HepG2 (cell line): ENCODE data around the gene MRPL18. TPM values are rescaled to one million over a fixed set of nuclear protein-coding genes. Genes with fewer than 3 reads are reported as not detected.

Experiments used
- ATAC-seq: fragments of 200-7000 bp; cut with Tn5 transposase; 3 replicates; pipeline ENCODE4 v1.9.1; 2020; ENCODE audit warnings: mild to moderate bottlenecking, moderate library complexity
- BruUV-seq: library from RNA; stranded (reverse); fragments of 400-500 nt; replicated peaks from 2 replicates; lab custom pipeline; 2021; lab: Mats Ljungman, UMichigan
- CTCF ChIA-PET: fragments of 300-600 bp; formaldehyde crosslinking; extraction: SDS; loops from one replicate; lab custom pipeline; 2021; ENCODE audit warnings: low total read pairs, inconsistent platforms, low intra/inter-chr PET ratio; lab: Yijun Ruan, JAX
- POLR2A ChIA-PET: fragments of 350-600 bp; sonication (Branson Sonifier 250); formaldehyde crosslinking; loops from one replicate; lab custom pipeline; 2020; ENCODE audit warnings: antibody characterized with exemption, inconsistent platforms; lab: Yijun Ruan, JAX
- DNase-seq: peaks from one replicate; pipeline ENCODE4 v3.0.0-alpha.2; 2015; ENCODE audit warnings: low spot score
- FAIRE-seq: peaks from 3 replicates; lab custom pipeline; 2011; peaks lifted over from hg19 to GRCh38; lab: Jason Lieb, UNC
- H2AFZ ChIP-seq: one replicate; pipeline ENCODE4 v1.6.1; 2011; ENCODE audit warnings: low read length, inconsistent platforms
- H3K27ac ChIP-seq: fragments of 300-600 bp; 3 replicates; pipeline ENCODE4 v1.8.0; 2011; ENCODE audit warnings: mixed run types, mild to moderate bottlenecking, mixed read lengths, low read length, inconsistent platforms; ENCODE audit not compliant: insufficient read depth; ENCODE audit errors: extremely low read length
- H3K27me3 ChIP-seq, 2 experiments: fragments of 200-600 bp in 1 of 2; 2 replicates in 1 of 2; 3 replicates in 1 of 2; pipeline versions ENCODE4 v1.6.0 to v1.8.0; 2011; ENCODE audit warnings: low read length in 2 of 2, mild to moderate bottlenecking in 2 of 2, moderate library complexity in 2 of 2, inconsistent platforms in 1 of 2; ENCODE audit not compliant: insufficient read depth in 2 of 2, control insufficient read depth in 1 of 2
- H3K36me3 ChIP-seq, 2 experiments: fragments of 200-600 bp in 1 of 2; replicated peaks in 1 of 2; 2 replicates in 1 of 2; 3 replicates in 1 of 2; pipeline versions ENCODE4 v1.5.1 to v1.8.0; 2011; ENCODE audit warnings: low read length in 2 of 2, inconsistent platforms in 1 of 2; ENCODE audit not compliant: insufficient read depth in 2 of 2, control insufficient read depth in 1 of 2
- H3K4me1 ChIP-seq: 2 replicates; pipeline ENCODE4 v1.5.1; 2012; ENCODE audit warnings: low read length, inconsistent platforms; ENCODE audit not compliant: insufficient read depth
- H3K4me2 ChIP-seq: 2 replicates; pipeline ENCODE4 v1.6.0; 2011; ENCODE audit warnings: low read depth, low read length, inconsistent platforms
- H3K4me3 ChIP-seq, 3 experiments: fragments of 200-600 bp in 1 of 3; sonication (generic), shearing (Covaris generic) in 1 of 3; replicated peaks in 1 of 3; 2 replicates each; pipeline ENCODE4 v1.5.1; 2011 to 2016; ENCODE audit warnings: low read length in 3 of 3, inconsistent platforms in 2 of 3, low read depth in 2 of 3, mild to moderate bottlenecking in 2 of 3, control low read depth in 1 of 3, mixed read lengths in 1 of 3; ENCODE audit not compliant: insufficient read depth in 1 of 3
- H3K79me2 ChIP-seq: one replicate; pipeline ENCODE4 v1.6.1; 2011; ENCODE audit warnings: low read length, inconsistent platforms; ENCODE audit not compliant: insufficient read depth
- H3K9ac ChIP-seq: 2 replicates; pipeline ENCODE4 v1.6.0; 2011; ENCODE audit warnings: mild to moderate bottlenecking, low read depth, low read length, inconsistent platforms; ENCODE audit not compliant: insufficient read depth
- H3K9me3 ChIP-seq: 2 replicates; pipeline ENCODE4 v1.5.1; 2012; ENCODE audit warnings: mild to moderate bottlenecking, low read length
- H4K20me1 ChIP-seq: 2 replicates; pipeline ENCODE4 v1.6.0; 2011; ENCODE audit warnings: inconsistent platforms, mild to moderate bottlenecking, low read length, moderate library complexity; ENCODE audit not compliant: insufficient read depth
- GATAD2A ChIP-seq: IDR thresholded peaks from 2 replicates; pipeline ENCODE4 v1.6.1; 2016
- ISL2 ChIP-seq: sonication (generic); formaldehyde crosslinking; IDR thresholded peaks from 2 replicates; pipeline ENCODE4 v1.5.0; 2020; ENCODE audit warnings: missing genetic modification reagents
- MAFK ChIP-seq, 2 experiments: IDR thresholded peaks in 1 of 2; conservative IDR thresholded peaks in 1 of 2; 2 replicates each; pipeline ENCODE4 v1.6.1; 2011; ENCODE audit warnings: improper control_type of control experiment in 2 of 2, low read length in 2 of 2
- NPAS2 ChIP-seq: sonication (generic); formaldehyde crosslinking; IDR thresholded peaks from 2 replicates; pipeline ENCODE4 v1.8.0; 2022; ENCODE audit warnings: mild to moderate bottlenecking, missing genetic modification reagents, borderline replicate concordance
- NR2C2 ChIP-seq: sonication (generic); formaldehyde crosslinking; IDR thresholded peaks from 2 replicates; pipeline ENCODE4 v1.4.0; 2020; ENCODE audit warnings: missing genetic modification reagents, mild to moderate bottlenecking, moderate library complexity, borderline replicate concordance
- PLRG1 ChIP-seq: fragments of 450-650 bp; conservative IDR thresholded peaks from 2 replicates; pipeline ENCODE4 v1.6.1; 2016
- SMC3 ChIP-seq: IDR thresholded peaks from 2 replicates; pipeline ENCODE4 v1.6.1; 2011; ENCODE audit warnings: low read length, improper control_type of control experiment
- SRF ChIP-seq: IDR thresholded peaks from 2 replicates; pipeline ENCODE4 v1.6.1; 2011; ENCODE audit warnings: mild to moderate bottlenecking, low read depth, low read length, moderate library complexity
- TCF12 ChIP-seq, 2 experiments: fragments of 450-650 bp in 1 of 2; sonication (generic) in 1 of 2; formaldehyde crosslinking in 1 of 2; IDR thresholded peaks; 2 replicates each; pipeline versions ENCODE4 v1.6.1 to v1.8.0; 2017 to 2022; ENCODE audit warnings: antibody characterized with exemption in 1 of 2, mild to moderate bottlenecking in 1 of 2, missing genetic modification reagents in 1 of 2, moderate library complexity in 1 of 2
- TEAD3 ChIP-seq: optimal IDR thresholded peaks from 2 replicates; pipeline ENCODE3; 2016; ENCODE audit warnings: borderline replicate concordance
- ZKSCAN8 ChIP-seq: IDR thresholded peaks from 2 replicates; pipeline ENCODE4 v1.6.1; 2016; ENCODE audit warnings: borderline replicate concordance, missing genetic modification reagents, missing compliant biosample characterization
- ZNF12 ChIP-seq: sonication (generic); formaldehyde crosslinking; IDR thresholded peaks from 2 replicates; pipeline ENCODE4 v1.5.0; 2020; ENCODE audit warnings: missing genetic modification reagents
- ZNF383 ChIP-seq: sonication (generic); formaldehyde crosslinking; IDR thresholded peaks from 2 replicates; pipeline ENCODE4 v1.4.0; 2020; ENCODE audit warnings: missing genetic modification reagents, mild to moderate bottlenecking, borderline replicate concordance
- ZNF605 ChIP-seq: sonication (generic); formaldehyde crosslinking; IDR thresholded peaks from 2 replicates; pipeline ENCODE4 v1.8.0; 2022; ENCODE audit warnings: mild to moderate bottlenecking, missing genetic modification reagents
- WGBS: methylation state at CpG from one replicate; pipeline ENCODE4 v1.1.6; 2017; ENCODE audit warnings: low lambda C conversion rate; 5-methylcytosine and 5-hydroxymethylcytosine counted together
- in situ Hi-C: cut with HindIII; loops from 2 replicates; pipeline ENCODE4 v1.10.0; 2017; ENCODE audit warnings: low pct_unique_long_range_greater_than_20kb; ENCODE audit not compliant: extremely low pct_ligation_motif_present
- intact Hi-C: fragments of 100-400 bp; cut with micrococcal nuclease; formaldehyde crosslinking; loops from one replicate; pipeline ENCODE4 v1.10.0; 2022; ENCODE audit not compliant: unreplicated experiment
- polyA plus RNA-seq, 8 experiments: library from polyadenylated mRNA; depleted of rRNA in 3 of 8; stranded (reverse) in 7 of 8; unstranded in 1 of 8; fragments of >200 nt; fragmentation: Illumina TruSeq in 4 of 8; extraction: Trizol in 4 of 8; gene quantifications; 2 replicates each; pipeline versions ENCODE4 v1.2.1 to v1.2.3, GENCODE V29; 2011 to 2016; ENCODE audit warnings: low read depth in 4 of 8, missing spikeins in 1 of 8, mixed read lengths in 1 of 8; ENCODE audit not compliant: insufficient read depth in 1 of 8
- total RNA-seq, 5 experiments: library from RNA; depleted of rRNA; stranded (reverse); fragments of >200 nt; fragmentation: Illumina TruSeq; extraction: Trizol; gene quantifications; 2 replicates each; pipeline ENCODE4 v1.2.3, GENCODE V29; 2016; ENCODE audit warnings: low read depth in 1 of 5
- TF ChIP-seq, protein P1 (sequence below): sonication (generic); formaldehyde crosslinking; IDR thresholded peaks from 2 replicates; pipeline ENCODE4 v1.9.0; 2021; ENCODE audit warnings: missing genetic modification reagents, borderline replicate concordance
- TF ChIP-seq, protein P2 (sequence below): sonication (generic); formaldehyde crosslinking; IDR thresholded peaks from 2 replicates; pipeline ENCODE4 v1.5.0; 2020; ENCODE audit warnings: missing genetic modification reagents, mild to moderate bottlenecking, borderline replicate concordance

The MRPL18 gene
- total and polyA plus RNA-seq, 2 of the 13 experiments (the other 11 are each of a cell fraction or from before 2014, with no cell fraction given): 85.6 to 176 TPM

GRCh38 chr6:159832946-159833345 lies 42.7 kb downstream of the MRPL18 start:
- Histone ChIP-seq H3K4me1 (no peaks in the 10 kb centered on the region), H3K4me3 (no peak overlapping the region), H3K27me3 (peaks cover 6 to 57% of the 10 kb centered on the region in 2 experiments; a peak in 3 of 5 replicates), H4K20me1 (no peaks in the 10 kb centered on the region), H3K9ac (no peak overlapping the region), H2AFZ (no peak overlapping the region), H3K79me2 (no peaks in the 10 kb centered on the region), H3K4me2 (no peak overlapping the region), H3K9me3 (no peaks in the 10 kb centered on the region), H3K27ac (no peak overlapping the region), H3K36me3 (no peaks in the 10 kb centered on the region)
- no peak for FAIRE-seq
- POLR2A ChIA-PET: no interaction called here
- WGBS: 34% methylated on average over 4 of the region's 4 CpGs
- intact Hi-C loops: no loop called here
- in situ Hi-C loops: no loop called here
- no TSS peak for BruUV-seq
- ATAC-seq: 0 out of 3 replicates have a peak, but pooled peaks have one; percentile 18
- TF ChIP-seq TEAD3 (CRISPR knock-in tag): peak; percentile 28
- no peak for TF ChIP-seq TCF12 (IDR thresholded peaks at IDR 0.05)
- TF ChIP-seq TCF12 (CRISPR knock-in tag; IDR thresholded peaks at IDR 0.05): no peak
- CTCF ChIA-PET: no interaction called here
- DNase-seq: no peak

- in situ Hi-C loops (no loop called here), intact Hi-C loops (no loop called here)
- 26% methylated on average over 2 of the region's 2 CpGs for WGBS
- Histone ChIP-seq H3K4me2 (no peak overlapping the region), H2AFZ (no peak overlapping the region), H3K9me3 (no peaks in the 10 kb centered on the region), H3K79me2 (no peaks in the 10 kb centered on the region), H3K36me3 (no peaks in the 10 kb centered on the region), H3K9ac (no peak overlapping the region), H4K20me1 (no peaks in the 10 kb centered on the region), H3K4me3 (no peak overlapping the region), H3K27ac (no peak overlapping the region), H3K27me3 (peaks cover 6 to 60% of the 10 kb centered on the region in 2 experiments; a peak in 4 of 5 replicates), H3K4me1 (no peaks in the 10 kb centered on the region)
- no peak for DNase-seq
- peak; percentile 52 for ATAC-seq
- CTCF ChIA-PET: no interaction called here
- BruUV-seq: no TSS peak
- POLR2A ChIA-PET: no interaction called here
- FAIRE-seq: no peak
- TF ChIP-seq ZNF383 (CRISPR knock-in tag) (no peak), ZKSCAN8 (no peak), MAFK (conservative IDR thresholded peaks at IDR 0.05 in 1 of 2, IDR thresholded peaks at IDR 0.05 in 1 of 2; ENCODE audit: low read length in 2 of 2) (no peak), SRF (no peak), GATAD2A (CRISPR knock-in tag) (no peak), NR2C2 (CRISPR knock-in tag) (no peak), ISL2 (CRISPR knock-in tag) (no peak), ZNF605 (CRISPR knock-in tag) (no peak), ZNF12 (CRISPR knock-in tag) (no peak), NPAS2 (CRISPR knock-in tag) (no peak), PLRG1 (no peak), SMC3 (no peak)
- TF ChIP-seq, protein P1, sequence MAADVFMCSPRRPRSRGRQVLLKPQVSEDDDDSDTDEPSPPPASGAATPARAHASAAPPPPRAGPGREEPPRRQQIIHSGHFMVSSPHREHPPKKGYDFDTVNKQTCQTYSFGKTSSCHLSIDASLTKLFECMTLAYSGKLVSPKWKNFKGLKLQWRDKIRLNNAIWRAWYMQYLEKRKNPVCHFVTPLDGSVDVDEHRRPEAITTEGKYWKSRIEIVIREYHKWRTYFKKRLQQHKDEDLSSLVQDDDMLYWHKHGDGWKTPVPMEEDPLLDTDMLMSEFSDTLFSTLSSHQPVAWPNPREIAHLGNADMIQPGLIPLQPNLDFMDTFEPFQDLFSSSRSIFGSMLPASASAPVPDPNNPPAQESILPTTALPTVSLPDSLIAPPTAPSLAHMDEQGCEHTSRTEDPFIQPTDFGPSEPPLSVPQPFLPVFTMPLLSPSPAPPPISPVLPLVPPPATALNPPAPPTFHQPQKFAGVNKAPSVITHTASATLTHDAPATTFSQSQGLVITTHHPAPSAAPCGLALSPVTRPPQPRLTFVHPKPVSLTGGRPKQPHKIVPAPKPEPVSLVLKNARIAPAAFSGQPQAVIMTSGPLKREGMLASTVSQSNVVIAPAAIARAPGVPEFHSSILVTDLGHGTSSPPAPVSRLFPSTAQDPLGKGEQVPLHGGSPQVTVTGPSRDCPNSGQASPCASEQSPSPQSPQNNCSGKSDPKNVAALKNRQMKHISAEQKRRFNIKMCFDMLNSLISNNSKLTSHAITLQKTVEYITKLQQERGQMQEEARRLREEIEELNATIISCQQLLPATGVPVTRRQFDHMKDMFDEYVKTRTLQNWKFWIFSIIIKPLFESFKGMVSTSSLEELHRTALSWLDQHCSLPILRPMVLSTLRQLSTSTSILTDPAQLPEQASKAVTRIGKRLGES (CRISPR knock-in tag): no peak
- TF ChIP-seq, protein P2, sequence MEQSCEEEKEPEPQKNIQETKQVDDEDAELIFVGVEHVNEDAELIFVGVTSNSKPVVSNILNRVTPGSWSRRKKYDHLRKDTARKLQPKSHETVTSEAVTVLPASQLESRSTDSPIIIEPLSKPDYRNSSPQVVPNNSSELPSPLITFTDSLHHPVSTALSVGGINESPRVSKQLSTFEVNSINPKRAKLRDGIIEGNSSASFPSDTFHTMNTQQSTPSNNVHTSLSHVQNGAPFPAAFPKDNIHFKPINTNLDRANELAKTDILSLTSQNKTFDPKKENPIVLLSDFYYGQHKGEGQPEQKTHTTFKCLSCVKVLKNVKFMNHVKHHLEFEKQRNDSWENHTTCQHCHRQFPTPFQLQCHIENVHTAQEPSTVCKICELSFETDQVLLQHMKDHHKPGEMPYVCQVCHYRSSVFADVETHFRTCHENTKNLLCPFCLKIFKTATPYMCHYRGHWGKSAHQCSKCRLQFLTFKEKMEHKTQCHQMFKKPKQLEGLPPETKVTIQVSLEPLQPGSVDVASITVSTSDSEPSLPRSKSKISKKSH (CRISPR knock-in tag): no peak
These were observed 43.3 kb downstream of the MRPL18 start for GRCh38 chr6:159833556-159833955.
